Measurements from ENCODE around the gene PRKCH. TPM values are rescaled to one million over a fixed set of nuclear protein-coding genes. Genes with fewer than 3 reads are reported as not detected.

Gene PRKCH
- total and polyA plus RNA-seq, 9 of the 15 experiments (the other 6 are each of a cell fraction or from before 2014, with no cell fraction given) = 0.61 to 4.4 (median 4.0) TPM

- TF ChIP-seq, protein P1, sequence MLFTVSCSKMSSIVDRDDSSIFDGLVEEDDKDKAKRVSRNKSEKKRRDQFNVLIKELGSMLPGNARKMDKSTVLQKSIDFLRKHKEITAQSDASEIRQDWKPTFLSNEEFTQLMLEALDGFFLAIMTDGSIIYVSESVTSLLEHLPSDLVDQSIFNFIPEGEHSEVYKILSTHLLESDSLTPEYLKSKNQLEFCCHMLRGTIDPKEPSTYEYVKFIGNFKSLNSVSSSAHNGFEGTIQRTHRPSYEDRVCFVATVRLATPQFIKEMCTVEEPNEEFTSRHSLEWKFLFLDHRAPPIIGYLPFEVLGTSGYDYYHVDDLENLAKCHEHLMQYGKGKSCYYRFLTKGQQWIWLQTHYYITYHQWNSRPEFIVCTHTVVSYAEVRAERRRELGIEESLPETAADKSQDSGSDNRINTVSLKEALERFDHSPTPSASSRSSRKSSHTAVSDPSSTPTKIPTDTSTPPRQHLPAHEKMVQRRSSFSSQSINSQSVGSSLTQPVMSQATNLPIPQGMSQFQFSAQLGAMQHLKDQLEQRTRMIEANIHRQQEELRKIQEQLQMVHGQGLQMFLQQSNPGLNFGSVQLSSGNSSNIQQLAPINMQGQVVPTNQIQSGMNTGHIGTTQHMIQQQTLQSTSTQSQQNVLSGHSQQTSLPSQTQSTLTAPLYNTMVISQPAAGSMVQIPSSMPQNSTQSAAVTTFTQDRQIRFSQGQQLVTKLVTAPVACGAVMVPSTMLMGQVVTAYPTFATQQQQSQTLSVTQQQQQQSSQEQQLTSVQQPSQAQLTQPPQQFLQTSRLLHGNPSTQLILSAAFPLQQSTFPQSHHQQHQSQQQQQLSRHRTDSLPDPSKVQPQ (CRISPR knock-in tag; IDR thresholded peaks at IDR 0.05; ENCODE audit: borderline replicate concordance) = no peak
- TF ChIP-seq YY1 (IDR thresholded peaks at IDR 0.05; ENCODE audit: borderline replicate concordance in 1 of 3, control insufficient read depth in 1 of 3, extremely low read depth in 1 of 3, insufficient read depth in 3 of 3, insufficient read length in 1 of 3, insufficient replicate concordance in 2 of 3, low read depth in 1 of 3, low read length in 2 of 3) (no peak), CXXC5 (CRISPR knock-in tag; IDR thresholded peaks at IDR 0.05) (peak; percentile 58), E2F3 (CRISPR knock-in tag; IDR thresholded peaks at IDR 0.05) (no peak)
Measured at GRCh38 chr14:61460718-61461611, 139.6 kb downstream of the PRKCH start (continued).

DNA sequence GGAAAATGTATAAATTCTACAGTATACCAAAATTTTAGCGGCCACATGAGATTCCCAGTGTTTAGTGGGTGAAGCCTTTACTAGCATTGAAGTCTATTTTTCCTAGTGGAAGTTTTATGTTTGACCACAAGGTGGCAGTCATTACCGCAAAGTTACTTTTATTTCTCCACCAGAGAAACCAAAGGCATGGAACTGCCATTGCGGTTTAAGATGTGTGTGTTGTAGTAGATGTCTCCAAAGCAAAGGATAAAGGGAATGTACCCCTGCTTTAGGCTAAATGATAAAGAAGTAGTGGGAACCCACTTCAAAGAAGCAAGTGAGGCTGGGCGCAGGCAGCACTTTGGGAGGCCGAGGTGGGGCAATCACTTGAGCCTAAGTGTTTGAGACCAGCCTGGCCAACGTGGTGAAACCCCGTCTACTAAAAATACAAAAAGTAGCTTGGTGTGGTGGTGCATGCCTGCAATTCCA is 140.5 kb downstream of the PRKCH start:
- Histone ChIP-seq H3K27ac (ENCODE audit: extremely low read depth, low read depth, low read length) (no peak overlapping the region), H3K36me3 (ENCODE audit: control insufficient read depth, insufficient read depth, low read length) (no peaks in the 10 kb centered on the region), H3K9me3 (replicated peaks; ENCODE audit: control insufficient read depth, insufficient read depth, low read depth, low read length) (no peaks in the 10 kb centered on the region), H3K79me2 (ENCODE audit: control insufficient read depth, insufficient read depth, low read length) (no peaks in the 10 kb centered on the region), H3K9ac (ENCODE audit: insufficient read depth in 1 of 2, low read depth in 2 of 2, low read length in 2 of 2) (no peak overlapping the region), H3K9me1 (ENCODE audit: control insufficient read depth, insufficient read depth, low read length) (no peaks in the 10 kb centered on the region), H3K4me3 (no peak overlapping the region), H4K20me1 (replicated peaks; ENCODE audit: control insufficient read depth, insufficient read depth, low read length) (no peaks in the 10 kb centered on the region; the same call in 1 of the 2 replicates), H2AFZ (ENCODE audit: low read depth, low read length) (no peak overlapping the region), H3K4me2 (ENCODE audit: insufficient read depth, low read length) (no peak overlapping the region), H3K4me1 (replicated peaks in 1 of 2; ENCODE audit: control insufficient read depth in 2 of 2, insufficient read depth in 2 of 2, low read length in 2 of 2) (peaks cover 4 to 19% of the 10 kb centered on the region in 2 experiments; a peak in 4 of 5 replicates), H3K27me3 (ENCODE audit: control insufficient read depth in 2 of 2, insufficient read depth in 2 of 2, low read length in 2 of 2) (no peaks in the 10 kb centered on the region; a peak in 1 of 5 replicates)
- in situ Hi-C loops (cut with MboI) (loop anchor here (10.0 kb wide), 1 partner anchor 273 kb away; no protein-coding TSS in a partner anchor), intact Hi-C loops (cut with micrococcal nuclease) (loop anchor here (1.0 to 5.0 kb wide), 4 partner anchors 269 to 665 kb away; no protein-coding TSS in a partner anchor)
- ATAC-seq = peak; percentile 86
- WGBS (ENCODE audit: insufficient coverage, low coverage, missing lambda C conversion rate) = 34% methylated on average over 7 of the region's 7 CpGs
- BruUV-seq (replicated peaks) = no TSS peak
- ChIA-PET POLR2A (no interaction called here), CTCF (ENCODE audit: low intra/inter-chr PET ratio) (interaction anchor here (0.9 to 3.2 kb wide), 4 partner anchors 9 to 376 kb away, joined by 3 to 22 read pairs (median 8); no protein-coding TSS in a partner anchor)
- DNase-seq (ENCODE audit: extremely low read depth in 1 of 4, low spot score in 3 of 4) = peak; percentile 43 to 60 (median 54)
- peak; percentile 74 for FAIRE-seq
- TF ChIP-seq VEZF1 (CRISPR knock-in tag; IDR thresholded peaks at IDR 0.05) (no peak), ZEB2 (IDR thresholded peaks at IDR 0.05) (no peak), NR2C2 (CRISPR knock-in tag; IDR thresholded peaks at IDR 0.05) (no peak), NR2C2 (tag; IDR thresholded peaks at IDR 0.05) (no peak), ATF3 (IDR thresholded peaks at IDR 0.05) (no peak), ATF3 (CRISPR knock-in tag; conservative IDR thresholded peaks at IDR 0.05) (no peak)
